ENCODE results near the gene GRM5.
"Not testable (repeated sequence)": the region's sequence is repeated elsewhere in the genome, so short reads cannot be mapped to it uniquely, and the experiment has no call there.

GRM5 gene

GRCh38 chr11:88843766-88844426 lies 221.9 kb downstream of the GRM5 start:
- in situ Hi-C loops (cut with HindIII; ENCODE audit: low sequenced_read_pairs), result not testable (repeated sequence)

DNA sequence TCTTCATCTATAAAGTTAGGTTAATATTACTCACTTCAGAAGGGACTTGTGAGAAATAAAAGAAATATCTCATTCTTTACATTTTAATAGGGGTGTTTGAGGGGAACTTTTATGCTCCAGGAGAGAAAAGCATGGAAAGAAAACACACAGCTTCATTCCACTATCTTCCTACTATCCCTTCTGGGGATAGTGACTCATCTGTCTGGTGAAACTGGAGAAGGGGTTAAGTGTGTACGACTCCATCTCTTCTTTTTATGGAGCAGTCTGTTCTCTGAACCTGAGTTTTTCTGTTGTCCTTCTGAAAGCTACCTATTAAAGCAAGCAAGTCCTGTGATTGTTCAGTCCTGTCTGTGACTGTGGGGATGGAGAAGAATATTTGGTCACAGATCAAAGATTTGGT lies 227.6 kb downstream of the GRM5 start:
- in situ Hi-C loops (cut with HindIII; ENCODE audit: low sequenced_read_pairs), result not testable (repeated sequence)

GRCh38 chr11:88835709-88836108 lies 230.1 kb downstream of the GRM5 start:
- in situ Hi-C loops (cut with HindIII; ENCODE audit: low sequenced_read_pairs), result not testable (repeated sequence)

DNA sequence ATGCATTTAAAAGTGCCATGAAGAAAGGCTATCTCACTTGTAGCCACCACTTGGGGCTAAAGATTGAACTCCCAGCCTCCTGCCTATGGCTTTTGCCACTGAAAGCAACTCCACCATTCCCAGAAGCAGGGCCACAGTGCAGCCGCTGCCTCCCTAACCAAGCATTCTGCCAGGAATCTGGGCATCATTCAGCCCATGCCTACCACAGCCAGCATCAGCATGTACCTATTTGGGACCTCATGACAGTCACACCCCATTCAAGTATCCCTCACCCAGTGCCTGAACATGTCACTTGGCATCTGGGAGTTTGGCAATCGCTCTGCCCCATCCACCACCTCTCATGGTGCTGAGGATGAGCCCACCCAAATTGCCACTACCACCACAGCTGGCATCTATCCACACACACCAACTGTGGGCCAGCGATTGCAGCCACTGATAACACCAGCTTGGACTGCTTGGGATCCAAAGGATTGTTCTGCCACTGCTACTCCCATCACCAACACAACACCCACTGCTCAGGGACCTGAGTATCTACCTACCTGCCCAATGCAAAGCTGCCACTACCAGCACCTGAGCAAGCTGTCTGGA lies 234.4 kb downstream of the GRM5 start:
- in situ Hi-C loops (cut with HindIII; ENCODE audit: low sequenced_read_pairs), result no loop called here

DNA sequence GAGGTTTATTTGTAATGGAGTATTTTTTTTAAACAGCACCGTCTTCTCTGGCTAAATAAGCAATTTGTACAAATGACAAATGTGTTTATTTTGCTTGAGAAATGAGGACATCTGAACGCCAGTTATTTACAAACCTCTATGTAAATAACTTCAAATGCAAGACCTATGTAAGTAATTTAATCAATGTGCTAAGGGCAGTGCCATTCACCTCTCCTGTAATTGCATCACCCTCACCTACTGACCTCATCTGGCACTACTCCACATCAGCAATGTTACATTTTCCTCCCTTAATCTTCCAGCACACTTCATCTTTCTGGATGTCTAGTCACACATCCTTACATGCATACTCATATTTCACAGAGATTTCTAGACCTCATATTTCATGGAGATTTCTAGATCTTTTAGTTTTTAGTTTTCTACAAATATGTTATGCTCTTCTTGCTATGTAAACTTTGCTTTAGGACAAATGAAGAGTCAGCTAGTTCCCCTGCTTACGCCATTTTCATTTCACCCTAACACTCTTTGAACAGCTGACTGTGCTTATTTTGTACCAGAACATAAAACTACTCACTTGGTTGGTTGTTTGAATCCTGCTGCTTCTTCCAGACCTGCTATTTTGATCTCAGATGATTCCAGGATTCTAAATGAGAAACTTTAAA lies 238.6 kb downstream of the GRM5 start:
- in situ Hi-C loops (cut with HindIII; ENCODE audit: low sequenced_read_pairs), result no loop called here

DNA sequence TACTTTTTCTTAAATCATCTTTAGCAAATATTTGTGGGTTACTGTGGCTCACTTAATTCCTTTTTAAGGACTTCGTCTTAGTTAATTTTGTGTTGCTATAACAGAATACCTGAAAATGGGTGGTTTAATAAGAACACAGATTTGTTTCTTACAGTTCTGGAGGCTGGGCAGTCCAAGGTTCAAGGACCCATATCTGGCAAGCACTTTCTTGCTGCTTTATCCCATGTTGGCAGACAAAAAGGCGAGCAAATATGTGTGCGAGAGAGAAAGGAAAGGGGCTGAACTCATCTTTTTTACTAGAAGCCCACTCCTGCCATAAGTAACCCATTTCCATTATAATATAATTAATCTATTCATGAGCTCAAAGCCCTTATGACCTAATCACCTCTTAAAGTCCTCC lies 246.2 kb downstream of the GRM5 start:
- in situ Hi-C loops (cut with HindIII; ENCODE audit: low sequenced_read_pairs), result no loop called here

DNA sequence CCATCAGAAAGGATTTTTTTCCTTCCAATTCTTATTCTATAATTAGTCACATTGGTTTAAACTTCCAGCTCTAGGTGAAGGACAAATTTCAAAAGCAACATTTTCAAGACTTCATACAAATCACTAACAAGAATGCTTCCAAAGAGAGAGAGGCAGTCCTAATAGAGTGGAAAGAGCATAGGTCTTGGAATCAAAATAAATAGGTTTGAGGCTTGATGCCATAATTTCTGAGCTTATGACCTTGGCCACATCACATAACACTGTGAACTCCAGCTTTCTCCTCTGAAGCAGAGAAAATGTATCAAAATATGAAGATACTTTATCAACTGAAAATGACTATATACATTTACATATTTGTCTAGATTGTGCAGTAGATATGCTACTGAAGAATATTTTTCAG lies 246.8 kb downstream of the GRM5 start:
- in situ Hi-C loops (cut with HindIII; ENCODE audit: low sequenced_read_pairs), result no loop called here

DNA sequence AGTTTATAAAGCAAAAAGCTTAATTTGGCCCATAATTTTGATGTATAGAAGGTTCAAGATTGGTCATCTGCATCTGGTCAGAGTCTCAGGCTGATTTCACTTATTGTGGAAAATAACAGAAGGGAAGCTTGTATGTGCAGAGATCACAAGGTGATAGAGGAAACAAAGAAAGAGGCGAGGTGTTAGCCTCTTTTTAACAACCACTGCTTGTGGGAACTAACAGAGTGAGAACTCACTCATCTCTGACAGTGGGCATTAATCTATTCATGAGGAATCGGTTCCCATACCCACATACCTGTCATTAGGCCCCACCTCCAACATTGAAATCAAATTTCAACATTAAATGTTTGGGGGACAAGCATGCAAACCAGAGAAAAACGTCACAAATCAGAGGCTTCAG lies 250.3 kb downstream of the GRM5 start:
- in situ Hi-C loops (cut with HindIII; ENCODE audit: low sequenced_read_pairs), result no loop called here

- in situ Hi-C loops (cut with HindIII; ENCODE audit: low sequenced_read_pairs), result no loop called here
Observed at GRCh38 chr11:88814076-88814475, 251.7 kb downstream of the GRM5 start.

DNA sequence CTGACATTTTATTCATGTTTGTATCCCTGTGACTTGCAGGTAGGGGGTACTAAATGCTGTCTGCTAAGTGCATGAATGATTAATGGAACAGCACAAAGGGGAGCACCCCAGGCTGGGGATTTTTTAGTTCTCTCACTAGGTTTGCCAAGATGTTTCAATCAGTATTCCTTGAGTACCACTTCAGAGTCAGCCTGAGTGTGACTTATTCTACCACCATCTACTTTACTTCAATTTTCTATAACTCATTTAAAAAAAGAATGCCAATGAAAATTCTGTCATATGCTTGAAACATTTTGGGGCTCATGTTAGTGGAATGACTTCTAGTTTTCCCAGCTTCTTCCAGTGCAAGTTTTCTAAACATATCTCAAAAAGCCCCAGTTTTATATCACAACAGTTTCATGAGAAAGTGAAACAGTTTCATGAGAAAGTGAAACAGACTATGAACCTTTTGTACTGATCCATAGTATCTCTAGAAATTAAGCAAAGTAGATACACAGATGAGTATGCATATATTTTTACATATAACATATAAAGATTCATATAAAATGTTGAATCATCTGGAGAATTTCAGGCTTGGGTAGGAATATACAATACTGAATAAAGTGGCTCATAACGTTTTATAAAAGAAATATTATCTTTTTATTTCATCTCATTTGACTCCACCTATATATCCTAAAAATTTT lies 252.4 kb downstream of the GRM5 start:
- in situ Hi-C loops (cut with HindIII; ENCODE audit: low sequenced_read_pairs), result no loop called here

GRCh38 chr11:88810420-88811097 lies 255.2 kb downstream of the GRM5 start:
- in situ Hi-C loops (cut with HindIII; ENCODE audit: low sequenced_read_pairs), result no loop called here

DNA sequence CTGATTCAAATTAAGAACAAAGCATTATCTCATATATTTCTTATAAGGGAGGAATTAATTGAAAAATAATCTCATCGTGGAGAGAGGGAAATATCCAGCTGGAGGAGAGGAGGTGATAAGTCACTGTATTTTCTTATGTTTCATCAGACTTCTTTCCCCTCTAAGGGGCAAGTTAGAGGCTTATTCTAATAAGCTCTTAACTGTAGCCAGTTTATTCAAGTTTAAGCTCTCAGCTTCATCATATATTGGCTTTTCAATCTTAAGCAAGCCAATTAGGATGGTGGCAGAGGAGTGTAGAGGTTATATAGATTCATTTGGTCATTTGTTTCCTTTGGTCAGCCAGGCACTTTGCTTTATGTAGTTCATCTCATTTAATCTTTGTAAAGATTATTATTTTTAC lies 256.7 kb downstream of the GRM5 start:
- in situ Hi-C loops (cut with HindIII; ENCODE audit: low sequenced_read_pairs), result no loop called here

GRCh38 chr11:88807349-88807748 lies 258.4 kb downstream of the GRM5 start:
- in situ Hi-C loops (cut with HindIII; ENCODE audit: low sequenced_read_pairs), result no loop called here

- in situ Hi-C loops (cut with HindIII; ENCODE audit: low sequenced_read_pairs), result no loop called here
Observed at GRCh38 chr11:88806410-88806809, 259.4 kb downstream of the GRM5 start.

DNA sequence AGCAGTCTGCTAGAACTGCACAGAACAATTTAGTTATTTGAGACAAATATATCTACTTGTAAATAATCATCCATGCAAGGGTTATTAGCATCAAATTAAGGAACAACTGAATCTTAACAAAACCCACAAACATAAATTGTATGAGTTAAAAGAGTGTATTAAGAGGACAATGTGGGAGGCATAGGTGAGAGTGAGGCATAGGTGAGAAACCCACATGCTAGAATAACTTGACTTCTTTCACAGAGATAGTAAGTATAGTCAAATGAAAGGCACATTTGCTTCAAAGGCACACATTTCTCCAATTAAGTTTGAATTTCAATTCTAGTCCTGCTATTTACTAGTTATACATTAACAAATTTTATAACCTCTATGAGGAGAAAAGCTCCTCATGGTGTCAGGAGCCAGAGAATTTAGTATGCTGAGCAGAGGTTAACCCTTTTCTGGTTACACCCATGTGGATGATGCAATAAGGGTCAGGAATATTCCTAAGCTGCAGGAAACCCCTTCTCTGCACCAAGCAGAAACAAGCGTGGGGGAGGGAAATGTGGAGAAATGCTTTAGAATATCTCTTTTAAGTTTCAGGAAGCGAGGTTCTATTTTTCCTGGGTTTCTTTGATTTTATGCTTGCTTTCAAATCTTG lies 264.2 kb downstream of the GRM5 start:
- in situ Hi-C loops (cut with HindIII; ENCODE audit: low sequenced_read_pairs), result no loop called here

DNA sequence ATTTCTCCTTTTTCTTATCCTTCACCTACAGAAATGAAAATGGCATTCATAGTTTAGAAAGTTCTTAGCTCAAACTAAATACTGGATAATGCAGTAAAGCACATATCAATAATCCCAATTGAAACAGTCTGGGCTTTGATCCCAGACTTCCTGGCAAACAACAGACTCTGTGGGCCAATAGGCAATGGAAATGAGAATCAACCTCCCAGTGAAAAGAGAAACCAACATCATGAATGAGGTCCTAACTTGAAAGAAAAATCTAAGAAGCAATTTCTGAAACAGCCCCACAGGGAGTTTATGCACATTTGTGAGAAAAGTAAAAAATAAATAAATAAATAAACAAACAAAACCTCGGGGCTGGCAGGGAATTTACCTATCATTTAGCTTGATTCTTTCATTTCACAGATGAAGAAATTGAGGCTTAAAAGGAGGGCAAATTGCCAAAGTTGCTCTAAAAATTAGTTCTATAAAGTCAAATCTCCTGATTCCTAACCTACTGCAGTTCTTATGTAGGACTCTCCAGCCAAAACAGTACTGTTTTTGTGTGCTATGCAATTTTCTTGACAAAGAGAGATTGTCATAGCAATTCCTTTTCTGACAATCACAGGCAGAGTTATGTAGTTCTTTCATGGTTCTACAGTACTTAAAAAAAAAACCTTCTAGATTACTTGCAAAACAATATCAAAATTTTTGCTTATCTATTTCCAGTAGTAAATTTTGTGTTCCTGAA lies 265.8 kb downstream of the GRM5 start:
- in situ Hi-C loops (cut with HindIII; ENCODE audit: low sequenced_read_pairs), result no loop called here

DNA sequence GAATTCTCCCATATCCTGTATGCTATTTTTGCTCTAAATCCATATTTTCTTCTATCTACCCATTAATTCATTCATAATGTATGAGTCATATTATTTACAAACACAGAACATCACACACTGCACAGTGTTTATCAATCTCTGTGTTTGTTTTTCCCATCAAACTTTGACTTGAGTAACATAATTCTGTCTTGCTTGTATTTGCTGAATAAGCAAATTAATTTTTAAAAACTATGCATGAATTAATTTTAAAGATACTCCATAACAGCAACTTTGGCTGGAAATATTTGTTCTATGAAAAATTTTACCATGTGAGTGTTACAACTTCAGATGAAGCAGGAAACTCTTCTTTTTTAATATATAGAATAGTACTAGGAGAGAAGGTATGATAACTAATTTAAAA lies 275.6 kb downstream of the GRM5 start:
- in situ Hi-C loops (cut with HindIII; ENCODE audit: low sequenced_read_pairs), result no loop called here

DNA sequence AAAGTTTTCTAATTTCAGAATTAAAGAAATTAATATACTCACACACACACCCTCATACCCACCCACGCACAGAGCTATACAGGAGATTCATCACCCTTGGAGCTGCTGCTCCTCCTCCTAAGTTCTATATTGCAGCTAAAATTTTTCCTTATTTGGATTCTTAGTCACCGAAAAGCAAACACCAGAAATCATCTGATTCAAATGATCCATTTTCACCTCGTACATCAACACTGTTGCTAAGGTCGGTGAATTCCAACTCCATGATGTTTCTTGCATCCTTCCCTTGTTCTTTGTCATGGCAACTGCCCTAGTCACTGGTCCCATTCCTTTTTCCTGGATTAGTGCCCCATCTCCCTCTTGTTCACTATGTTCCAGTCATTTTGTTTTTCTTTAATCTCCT lies 286.2 kb downstream of the GRM5 start:
- in situ Hi-C loops (cut with HindIII; ENCODE audit: low sequenced_read_pairs), result no loop called here

DNA sequence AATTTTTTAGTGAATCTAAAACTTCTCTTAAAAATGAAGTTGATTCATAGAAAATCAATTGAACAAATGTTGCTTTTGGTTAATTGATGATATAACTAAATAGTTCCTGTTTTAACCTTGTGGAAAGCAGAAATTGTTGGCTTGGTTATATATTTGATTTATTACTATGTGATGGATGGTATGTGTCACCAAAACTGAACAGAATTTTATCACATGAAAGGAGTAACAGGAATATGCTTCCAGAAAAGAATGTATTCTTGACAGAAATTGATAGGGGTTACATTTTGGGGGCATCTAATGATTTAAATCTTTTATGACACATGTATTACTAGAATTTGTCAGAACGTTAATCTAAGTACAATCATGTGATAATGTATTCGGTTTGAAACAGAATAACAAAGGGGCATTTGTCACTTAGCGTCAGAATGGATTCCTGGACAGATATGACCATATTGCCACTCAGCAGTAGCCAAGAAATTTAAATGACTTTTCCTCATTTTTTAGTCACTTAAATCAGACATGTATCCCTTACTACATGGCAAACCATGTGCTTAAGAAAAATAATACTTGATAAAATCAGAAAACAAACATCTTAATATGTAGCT lies 295.2 kb downstream of the GRM5 start:
- in situ Hi-C loops (cut with HindIII; ENCODE audit: low sequenced_read_pairs), result no loop called here

DNA sequence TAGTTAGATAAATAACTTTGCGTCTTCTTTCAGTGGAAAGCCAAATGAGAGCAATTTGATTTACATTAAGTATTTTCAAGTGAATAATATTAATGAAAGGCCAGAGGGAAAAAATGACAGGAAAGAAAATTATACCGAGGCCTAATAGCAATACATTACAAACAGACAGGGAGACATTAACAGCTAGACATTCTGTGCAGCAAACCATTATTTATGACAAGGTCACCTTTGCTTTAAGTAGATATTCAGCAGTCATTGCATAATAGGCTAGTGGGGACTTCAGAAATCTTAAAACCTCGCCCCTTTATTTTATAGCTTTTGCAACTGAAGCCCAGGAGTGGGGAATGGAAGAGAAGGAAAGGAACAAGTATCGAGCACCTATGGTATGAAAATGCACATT lies 321.6 kb downstream of the GRM5 start:
- in situ Hi-C loops (cut with HindIII; ENCODE audit: low sequenced_read_pairs), result no loop called here
